Adipocyte (in vitro differentiated cells): ENCODE measurements around the gene DMRTB1.
"Not testable (repeated sequence)": the region's sequence is repeated elsewhere in the genome, so short reads cannot be mapped to it uniquely, and the experiment has no call there.

Experiments
- DNase-seq: peaks from one replicate; pipeline ENCODE4 v3.0.0-alpha.2; 2015; ENCODE audit warnings: low read depth
- H3K27me3 ChIP-seq: replicated peaks from 2 replicates; pipeline ENCODE4 v1.7.0; 2013; ENCODE audit warnings: mild to moderate bottlenecking, low read length, moderate library complexity; ENCODE audit not compliant: control insufficient read depth, insufficient read depth
- H3K36me3 ChIP-seq: 2 replicates; pipeline ENCODE4 v1.7.0; 2013; ENCODE audit warnings: low read length, mild to moderate bottlenecking, moderate library complexity; ENCODE audit not compliant: control insufficient read depth, insufficient read depth, severe bottlenecking
- H3K4me1 ChIP-seq: 2 replicates; pipeline ENCODE4 v1.7.0; 2013; ENCODE audit warnings: mild to moderate bottlenecking, low read length, moderate library complexity; ENCODE audit not compliant: control insufficient read depth, insufficient read depth
- H3K4me3 ChIP-seq: 2 replicates; pipeline ENCODE4 v1.7.0; 2013; ENCODE audit warnings: mild to moderate bottlenecking, low read length, moderate library complexity
- H3K9ac ChIP-seq: 2 replicates; pipeline ENCODE4 v1.7.0; 2013; ENCODE audit warnings: mild to moderate bottlenecking, low read length, moderate library complexity
- H3K9me3 ChIP-seq: 2 replicates; pipeline ENCODE4 v1.7.0; 2013; ENCODE audit warnings: mild to moderate bottlenecking, low read length, moderate library complexity; ENCODE audit not compliant: control insufficient read depth

The DMRTB1 gene

GRCh38 chr1:53417074-53417511 lies 42.1 kb upstream of the DMRTB1 start:
- no peak for DNase-seq
- Histone ChIP-seq H3K4me3 (no peak overlapping the region), H3K9me3 (peaks cover 9% of the 10 kb centered on the region), H3K36me3 (no peaks in the 10 kb centered on the region), H3K4me1 (peaks cover 16% of the 10 kb centered on the region), H3K9ac (no peak overlapping the region), H3K27me3 (peaks cover 49% of the 10 kb centered on the region)

DNA sequence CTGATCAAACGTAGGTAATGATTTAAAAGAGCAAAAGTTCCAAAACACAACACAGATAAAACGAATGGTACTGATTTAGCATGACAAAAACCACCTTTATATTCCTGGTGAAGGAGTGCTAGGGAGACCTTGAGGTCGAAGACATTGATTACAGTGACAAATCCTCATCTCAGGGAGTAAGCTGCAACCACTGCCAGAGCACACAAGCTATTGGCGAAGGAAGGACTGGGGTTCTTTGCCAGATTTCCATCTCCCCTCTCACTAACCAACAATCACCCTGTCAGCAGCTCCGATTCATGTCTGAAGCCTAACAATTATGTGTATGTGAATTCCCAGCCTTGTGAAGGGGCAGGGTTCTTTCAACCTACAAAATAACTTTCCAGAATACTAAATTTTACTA lies 40.2 kb upstream of the DMRTB1 start:
- Histone ChIP-seq H3K27me3 (peaks cover 49% of the 10 kb centered on the region), H3K4me1 (no peaks in the 10 kb centered on the region), H3K4me3 (no peak overlapping the region), H3K9ac (no peak overlapping the region), H3K36me3 (no peaks in the 10 kb centered on the region), H3K9me3 (peaks cover 9% of the 10 kb centered on the region)
- DNase-seq: no peak

- Histone ChIP-seq H3K36me3 (no peaks in the 10 kb centered on the region), H3K9me3 (peaks cover 9% of the 10 kb centered on the region), H3K4me1 (no peaks in the 10 kb centered on the region), H3K4me3 (no peak overlapping the region), H3K9ac (no peak overlapping the region), H3K27me3 (peaks cover 49% of the 10 kb centered on the region)
- no peak for DNase-seq
Observed at GRCh38 chr1:53420341-53420740, 38.9 kb upstream of the DMRTB1 start.

DNA sequence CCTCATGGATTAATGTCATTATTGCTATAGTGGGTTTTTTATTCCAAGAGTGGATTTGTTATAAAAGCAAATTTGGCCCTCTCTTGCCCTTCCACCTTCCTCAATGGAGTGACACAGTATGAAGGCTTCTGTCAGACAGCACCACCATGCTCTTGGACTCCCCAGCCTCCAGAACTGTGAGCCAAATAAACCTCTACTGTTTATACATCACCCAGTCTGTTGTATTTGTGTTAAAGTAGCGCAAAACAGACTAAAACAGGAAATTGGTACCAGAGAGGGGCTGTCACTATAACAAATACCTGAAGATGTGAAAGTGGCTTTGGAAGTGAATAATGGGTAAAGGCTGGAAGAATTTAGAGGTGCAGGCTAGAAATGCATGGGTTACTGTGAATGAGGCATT lies 38.0 kb upstream of the DMRTB1 start:
- Histone ChIP-seq H3K36me3 (no peaks in the 10 kb centered on the region), H3K9ac (no peak overlapping the region), H3K4me3 (no peak overlapping the region), H3K4me1 (no peaks in the 10 kb centered on the region), H3K9me3 (peaks cover 9% of the 10 kb centered on the region), H3K27me3 (peaks cover 46% of the 10 kb centered on the region)
- no peak for DNase-seq

DNA sequence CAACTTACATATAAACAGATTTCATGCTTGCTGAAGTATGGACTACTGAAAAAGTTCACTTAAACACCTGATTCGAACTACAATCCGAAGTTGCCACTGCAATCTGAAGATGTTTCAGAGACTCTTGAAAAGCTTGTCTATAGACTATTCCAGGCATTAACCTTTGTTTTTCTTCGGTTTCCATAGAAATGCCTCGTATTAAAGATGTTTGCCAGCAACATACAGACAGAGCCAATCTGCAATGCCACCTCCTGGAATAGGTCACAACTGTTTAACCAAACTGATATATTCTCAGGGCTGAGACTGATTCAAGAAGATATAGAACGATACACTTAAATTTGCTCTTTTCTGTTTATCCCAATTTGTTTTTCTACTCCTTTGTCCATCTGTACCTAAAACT lies 28.9 kb upstream of the DMRTB1 start:
- Histone ChIP-seq H3K36me3 (no peaks in the 10 kb centered on the region), H3K4me3 (no peak overlapping the region), H3K9me3 (no peaks in the 10 kb centered on the region), H3K9ac (no peak overlapping the region), H3K27me3 (peaks cover 16% of the 10 kb centered on the region), H3K4me1 (no peaks in the 10 kb centered on the region)
- DNase-seq: no peak

DNA sequence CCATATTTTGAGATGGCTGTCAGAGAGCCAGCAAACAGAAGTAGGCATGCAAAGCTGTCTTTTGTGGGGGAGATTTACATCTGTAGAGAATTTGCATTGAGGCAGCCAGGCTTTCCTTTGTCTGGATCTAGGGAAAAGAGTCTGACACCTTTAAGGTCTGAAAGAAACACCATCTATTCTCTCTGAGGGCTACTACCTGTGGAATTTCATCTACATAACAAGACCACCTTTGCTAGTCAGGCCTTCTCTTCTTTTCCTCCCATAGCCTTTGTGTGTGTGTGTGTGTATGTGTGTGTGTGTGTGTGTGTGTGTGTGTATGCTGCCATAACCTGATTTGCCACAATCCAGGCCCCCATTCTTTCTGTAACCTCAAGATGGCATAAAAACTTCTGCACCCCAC lies 28.4 kb upstream of the DMRTB1 start:
- no peak for DNase-seq
- Histone ChIP-seq H3K9ac (no peak overlapping the region), H3K4me1 (no peaks in the 10 kb centered on the region), H3K9me3 (no peaks in the 10 kb centered on the region), H3K27me3 (peaks cover 21% of the 10 kb centered on the region), H3K36me3 (no peaks in the 10 kb centered on the region), H3K4me3 (no peak overlapping the region)

DNA sequence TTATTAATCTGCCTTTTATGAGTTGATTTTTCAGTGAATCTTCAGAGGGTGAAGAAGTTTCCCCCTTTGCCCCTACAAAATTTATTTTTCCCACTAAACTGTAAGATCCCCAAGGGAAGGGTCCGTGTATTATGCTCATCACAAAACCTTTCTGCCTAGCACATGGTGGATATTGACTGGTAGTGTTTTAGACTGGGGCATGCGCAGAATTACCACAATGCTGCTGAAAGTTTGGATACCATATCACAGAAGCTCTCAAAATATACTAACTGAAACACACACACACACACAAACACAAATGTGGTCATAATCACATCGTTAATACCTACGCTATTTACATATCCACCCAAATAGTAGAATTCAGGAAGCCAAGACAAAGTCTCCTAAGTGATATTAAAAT lies 28.0 kb upstream of the DMRTB1 start:
- Histone ChIP-seq H3K9me3 (no peaks in the 10 kb centered on the region), H3K9ac (no peak overlapping the region), H3K4me3 (no peak overlapping the region), H3K36me3 (no peaks in the 10 kb centered on the region), H3K27me3 (peaks cover 26% of the 10 kb centered on the region), H3K4me1 (no peaks in the 10 kb centered on the region)
- no peak for DNase-seq

- H3K27me3 ChIP-seq: peaks cover 33% of the 10 kb centered on the region
- no peaks in the 10 kb centered on the region for H3K4me1 ChIP-seq
- DNase-seq: no peak
- H3K9ac ChIP-seq: no peak overlapping the region
- H3K9me3 ChIP-seq: no peaks in the 10 kb centered on the region
- no peak overlapping the region for H3K4me3 ChIP-seq
- no peaks in the 10 kb centered on the region for H3K36me3 ChIP-seq
Observed at GRCh38 chr1:53431805-53432565, 27.2 kb upstream of the DMRTB1 start.

GRCh38 chr1:53432611-53433010 lies 26.6 kb upstream of the DMRTB1 start:
- Histone ChIP-seq H3K36me3 (no peaks in the 10 kb centered on the region), H3K4me3 (no peak overlapping the region), H3K4me1 (no peaks in the 10 kb centered on the region), H3K27me3 (peaks cover 37% of the 10 kb centered on the region), H3K9ac (no peak overlapping the region), H3K9me3 (no peaks in the 10 kb centered on the region)
- DNase-seq: no peak

DNA sequence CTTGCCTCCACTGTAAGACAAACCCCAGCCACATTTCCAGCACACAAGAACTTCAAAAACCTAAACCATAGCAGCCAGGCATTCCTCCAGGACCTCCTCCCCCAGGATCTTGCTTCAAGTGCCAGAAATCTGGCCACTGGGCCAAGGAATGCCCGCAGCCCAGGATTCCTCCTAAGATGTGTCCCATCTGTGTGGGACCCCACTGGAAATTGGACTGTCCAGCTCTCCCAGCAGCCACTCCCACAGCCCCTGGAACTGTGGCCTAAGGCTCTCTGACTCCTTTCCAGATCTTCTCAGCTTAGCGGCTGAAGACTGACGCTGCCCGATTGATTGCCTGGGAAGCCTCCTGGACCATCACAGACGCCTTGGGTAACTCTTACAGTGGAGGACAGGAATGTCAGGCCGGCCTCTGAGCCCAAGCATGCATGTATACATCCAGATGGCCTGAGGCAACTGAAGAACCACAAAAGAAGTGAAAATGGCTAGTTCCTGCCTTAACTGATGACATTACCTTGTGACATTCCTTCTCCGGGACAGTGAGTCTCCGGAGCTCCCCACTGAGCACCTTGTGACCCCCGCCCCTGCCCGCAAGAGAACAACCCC lies 24.7 kb upstream of the DMRTB1 start:
- H3K27me3 ChIP-seq: peaks cover 40% of the 10 kb centered on the region
- H3K4me1 ChIP-seq, H3K9me3 ChIP-seq, H3K36me3 ChIP-seq, H3K9ac ChIP-seq, H3K4me3 ChIP-seq: not testable (repeated sequence)
- DNase-seq: peak; percentile 18

DNA sequence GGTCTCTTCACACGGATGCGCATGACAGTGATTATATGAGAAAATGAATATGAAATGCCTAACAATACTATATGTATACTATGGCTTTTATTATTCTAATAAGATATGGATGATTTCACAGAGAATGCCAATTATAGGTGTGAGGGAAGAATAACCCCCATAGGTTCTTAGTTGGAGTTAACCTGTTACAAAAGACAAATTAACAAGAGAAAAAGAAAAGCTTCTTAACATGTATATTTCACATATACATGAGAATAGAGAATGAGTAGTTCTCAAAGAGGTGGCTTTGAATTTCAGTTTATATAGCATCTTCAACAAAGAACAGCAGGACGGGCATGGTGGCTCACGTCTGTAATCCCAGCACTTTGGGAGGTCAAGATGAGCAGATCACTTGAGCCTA lies 24.0 kb upstream of the DMRTB1 start:
- H3K27me3 ChIP-seq: peaks cover 40% of the 10 kb centered on the region
- H3K4me3 ChIP-seq: no peak overlapping the region
- no peak for DNase-seq
- H3K9me3 ChIP-seq: no peaks in the 10 kb centered on the region
- H3K36me3 ChIP-seq: no peaks in the 10 kb centered on the region
- H3K4me1 ChIP-seq: no peaks in the 10 kb centered on the region
- no peak overlapping the region for H3K9ac ChIP-seq
